Measurements from ENCODE around the gene CLDN34. TPM values are rescaled to one million over a fixed set of nuclear protein-coding genes. Genes with fewer than 3 reads are reported as not detected.

Gene CLDN34
- total and polyA plus RNA-seq, 2 experiments from 2014 or later = not detected

- TF ChIP-seq, protein P1, sequence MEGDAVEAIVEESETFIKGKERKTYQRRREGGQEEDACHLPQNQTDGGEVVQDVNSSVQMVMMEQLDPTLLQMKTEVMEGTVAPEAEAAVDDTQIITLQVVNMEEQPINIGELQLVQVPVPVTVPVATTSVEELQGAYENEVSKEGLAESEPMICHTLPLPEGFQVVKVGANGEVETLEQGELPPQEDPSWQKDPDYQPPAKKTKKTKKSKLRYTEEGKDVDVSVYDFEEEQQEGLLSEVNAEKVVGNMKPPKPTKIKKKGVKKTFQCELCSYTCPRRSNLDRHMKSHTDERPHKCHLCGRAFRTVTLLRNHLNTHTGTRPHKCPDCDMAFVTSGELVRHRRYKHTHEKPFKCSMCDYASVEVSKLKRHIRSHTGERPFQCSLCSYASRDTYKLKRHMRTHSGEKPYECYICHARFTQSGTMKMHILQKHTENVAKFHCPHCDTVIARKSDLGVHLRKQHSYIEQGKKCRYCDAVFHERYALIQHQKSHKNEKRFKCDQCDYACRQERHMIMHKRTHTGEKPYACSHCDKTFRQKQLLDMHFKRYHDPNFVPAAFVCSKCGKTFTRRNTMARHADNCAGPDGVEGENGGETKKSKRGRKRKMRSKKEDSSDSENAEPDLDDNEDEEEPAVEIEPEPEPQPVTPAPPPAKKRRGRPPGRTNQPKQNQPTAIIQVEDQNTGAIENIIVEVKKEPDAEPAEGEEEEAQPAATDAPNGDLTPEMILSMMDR (conservative IDR thresholded peaks at IDR 0.05; ENCODE audit: low read depth in 2 of 2) = no peak
- TF ChIP-seq POLR2AphosphoS5 (IDR thresholded peaks at IDR 0.05; ENCODE audit: low read depth) (no peak), STAT1 (IDR thresholded peaks at IDR 0.05; ENCODE audit: unreplicated experiment) (no peak), ZNF331 (CRISPR knock-in tag; IDR thresholded peaks at IDR 0.05; ENCODE audit: low read depth) (no peak), NANOG (IDR thresholded peaks at IDR 0.05; ENCODE audit: borderline replicate concordance) (no peak), EZH2phosphoT487 (IDR thresholded peaks at IDR 0.05; ENCODE audit: unreplicated experiment) (no peak)
- TF ChIP-seq, protein P2, sequence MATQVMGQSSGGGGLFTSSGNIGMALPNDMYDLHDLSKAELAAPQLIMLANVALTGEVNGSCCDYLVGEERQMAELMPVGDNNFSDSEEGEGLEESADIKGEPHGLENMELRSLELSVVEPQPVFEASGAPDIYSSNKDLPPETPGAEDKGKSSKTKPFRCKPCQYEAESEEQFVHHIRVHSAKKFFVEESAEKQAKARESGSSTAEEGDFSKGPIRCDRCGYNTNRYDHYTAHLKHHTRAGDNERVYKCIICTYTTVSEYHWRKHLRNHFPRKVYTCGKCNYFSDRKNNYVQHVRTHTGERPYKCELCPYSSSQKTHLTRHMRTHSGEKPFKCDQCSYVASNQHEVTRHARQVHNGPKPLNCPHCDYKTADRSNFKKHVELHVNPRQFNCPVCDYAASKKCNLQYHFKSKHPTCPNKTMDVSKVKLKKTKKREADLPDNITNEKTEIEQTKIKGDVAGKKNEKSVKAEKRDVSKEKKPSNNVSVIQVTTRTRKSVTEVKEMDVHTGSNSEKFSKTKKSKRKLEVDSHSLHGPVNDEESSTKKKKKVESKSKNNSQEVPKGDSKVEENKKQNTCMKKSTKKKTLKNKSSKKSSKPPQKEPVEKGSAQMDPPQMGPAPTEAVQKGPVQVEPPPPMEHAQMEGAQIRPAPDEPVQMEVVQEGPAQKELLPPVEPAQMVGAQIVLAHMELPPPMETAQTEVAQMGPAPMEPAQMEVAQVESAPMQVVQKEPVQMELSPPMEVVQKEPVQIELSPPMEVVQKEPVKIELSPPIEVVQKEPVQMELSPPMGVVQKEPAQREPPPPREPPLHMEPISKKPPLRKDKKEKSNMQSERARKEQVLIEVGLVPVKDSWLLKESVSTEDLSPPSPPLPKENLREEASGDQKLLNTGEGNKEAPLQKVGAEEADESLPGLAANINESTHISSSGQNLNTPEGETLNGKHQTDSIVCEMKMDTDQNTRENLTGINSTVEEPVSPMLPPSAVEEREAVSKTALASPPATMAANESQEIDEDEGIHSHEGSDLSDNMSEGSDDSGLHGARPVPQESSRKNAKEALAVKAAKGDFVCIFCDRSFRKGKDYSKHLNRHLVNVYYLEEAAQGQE (IDR thresholded peaks at IDR 0.05; ENCODE audit: unreplicated experiment) = no peak
Measured at GRCh38 chrX:10016519-10017132, 49.5 kb downstream of the CLDN34 start (continued).

DNA sequence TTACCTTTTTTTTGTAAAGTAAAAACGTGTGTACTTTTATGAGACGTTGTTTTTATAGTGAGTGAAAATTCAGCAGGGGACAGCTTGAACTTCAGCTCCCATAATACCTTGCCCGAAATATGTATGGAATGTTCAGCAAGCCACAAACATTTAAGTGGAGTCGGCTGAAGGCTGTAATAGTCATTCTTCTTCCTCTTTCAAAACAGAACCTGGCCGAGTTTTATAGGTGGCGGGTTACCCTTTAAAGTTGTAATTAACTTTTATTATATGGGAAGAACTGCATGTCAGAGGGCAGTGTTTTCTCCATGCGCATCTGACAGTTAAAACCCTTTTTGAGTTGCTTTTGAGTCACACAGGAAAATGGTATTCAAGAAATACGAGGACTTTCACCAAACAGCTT is 50.7 kb downstream of the CLDN34 start:
- no peak for ATAC-seq
- TF ChIP-seq EZH2phosphoT487 (IDR thresholded peaks at IDR 0.05; ENCODE audit: unreplicated experiment) = no peak
- TF ChIP-seq ZNF114 (CRISPR knock-in tag; IDR thresholded peaks at IDR 0.05) = no peak
- TF ChIP-seq POLR2AphosphoS5 (IDR thresholded peaks at IDR 0.05; ENCODE audit: low read depth) = no peak
- TF ChIP-seq STAT1 (IDR thresholded peaks at IDR 0.05; ENCODE audit: unreplicated experiment) = no peak
- TF ChIP-seq, protein P3, sequence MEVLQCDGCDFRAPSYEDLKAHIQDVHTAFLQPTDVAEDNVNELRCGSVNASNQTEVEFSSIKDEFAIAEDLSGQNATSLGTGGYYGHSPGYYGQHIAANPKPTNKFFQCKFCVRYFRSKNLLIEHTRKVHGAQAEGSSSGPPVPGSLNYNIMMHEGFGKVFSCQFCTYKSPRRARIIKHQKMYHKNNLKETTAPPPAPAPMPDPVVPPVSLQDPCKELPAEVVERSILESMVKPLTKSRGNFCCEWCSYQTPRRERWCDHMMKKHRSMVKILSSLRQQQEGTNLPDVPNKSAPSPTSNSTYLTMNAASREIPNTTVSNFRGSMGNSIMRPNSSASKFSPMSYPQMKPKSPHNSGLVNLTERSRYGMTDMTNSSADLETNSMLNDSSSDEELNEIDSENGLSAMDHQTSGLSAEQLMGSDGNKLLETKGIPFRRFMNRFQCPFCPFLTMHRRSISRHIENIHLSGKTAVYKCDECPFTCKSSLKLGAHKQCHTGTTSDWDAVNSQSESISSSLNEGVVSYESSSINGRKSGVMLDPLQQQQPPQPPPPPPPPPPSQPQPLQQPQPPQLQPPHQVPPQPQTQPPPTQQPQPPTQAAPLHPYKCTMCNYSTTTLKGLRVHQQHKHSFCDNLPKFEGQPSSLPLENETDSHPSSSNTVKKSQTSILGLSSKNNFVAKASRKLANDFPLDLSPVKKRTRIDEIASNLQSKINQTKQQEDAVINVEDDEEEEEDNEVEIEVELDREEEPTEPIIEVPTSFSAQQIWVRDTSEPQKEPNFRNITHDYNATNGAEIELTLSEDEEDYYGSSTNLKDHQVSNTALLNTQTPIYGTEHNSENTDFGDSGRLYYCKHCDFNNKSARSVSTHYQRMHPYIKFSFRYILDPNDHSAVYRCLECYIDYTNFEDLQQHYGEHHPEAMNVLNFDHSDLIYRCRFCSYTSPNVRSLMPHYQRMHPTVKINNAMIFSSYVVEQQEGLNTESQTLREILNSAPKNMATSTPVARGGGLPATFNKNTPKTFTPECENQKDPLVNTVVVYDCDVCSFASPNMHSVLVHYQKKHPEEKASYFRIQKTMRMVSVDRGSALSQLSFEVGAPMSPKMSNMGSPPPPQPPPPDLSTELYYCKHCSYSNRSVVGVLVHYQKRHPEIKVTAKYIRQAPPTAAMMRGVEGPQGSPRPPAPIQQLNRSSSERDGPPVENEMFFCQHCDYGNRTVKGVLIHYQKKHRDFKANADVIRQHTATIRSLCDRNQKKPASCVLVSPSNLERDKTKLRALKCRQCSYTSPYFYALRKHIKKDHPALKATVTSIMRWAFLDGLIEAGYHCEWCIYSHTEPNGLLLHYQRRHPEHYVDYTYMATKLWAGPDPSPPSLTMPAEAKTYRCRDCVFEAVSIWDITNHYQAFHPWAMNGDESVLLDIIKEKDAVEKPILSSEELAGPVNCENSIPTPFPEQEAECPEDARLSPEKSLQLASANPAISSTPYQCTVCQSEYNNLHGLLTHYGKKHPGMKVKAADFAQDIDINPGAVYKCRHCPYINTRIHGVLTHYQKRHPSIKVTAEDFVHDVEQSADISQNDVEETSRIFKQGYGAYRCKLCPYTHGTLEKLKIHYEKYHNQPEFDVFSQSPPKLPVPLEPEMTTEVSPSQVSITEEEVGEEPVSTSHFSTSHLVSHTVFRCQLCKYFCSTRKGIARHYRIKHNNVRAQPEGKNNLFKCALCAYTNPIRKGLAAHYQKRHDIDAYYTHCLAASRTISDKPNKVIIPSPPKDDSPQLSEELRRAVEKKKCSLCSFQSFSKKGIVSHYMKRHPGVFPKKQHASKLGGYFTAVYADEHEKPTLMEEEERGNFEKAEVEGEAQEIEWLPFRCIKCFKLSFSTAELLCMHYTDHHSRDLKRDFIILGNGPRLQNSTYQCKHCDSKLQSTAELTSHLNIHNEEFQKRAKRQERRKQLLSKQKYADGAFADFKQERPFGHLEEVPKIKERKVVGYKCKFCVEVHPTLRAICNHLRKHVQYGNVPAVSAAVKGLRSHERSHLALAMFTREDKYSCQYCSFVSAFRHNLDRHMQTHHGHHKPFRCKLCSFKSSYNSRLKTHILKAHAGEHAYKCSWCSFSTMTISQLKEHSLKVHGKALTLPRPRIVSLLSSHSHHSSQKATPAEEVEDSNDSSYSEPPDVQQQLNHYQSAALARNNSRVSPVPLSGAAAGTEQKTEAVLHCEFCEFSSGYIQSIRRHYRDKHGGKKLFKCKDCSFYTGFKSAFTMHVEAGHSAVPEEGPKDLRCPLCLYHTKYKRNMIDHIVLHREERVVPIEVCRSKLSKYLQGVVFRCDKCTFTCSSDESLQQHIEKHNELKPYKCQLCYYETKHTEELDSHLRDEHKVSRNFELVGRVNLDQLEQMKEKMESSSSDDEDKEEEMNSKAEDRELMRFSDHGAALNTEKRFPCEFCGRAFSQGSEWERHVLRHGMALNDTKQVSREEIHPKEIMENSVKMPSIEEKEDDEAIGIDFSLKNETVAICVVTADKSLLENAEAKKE (CRISPR knock-in tag; IDR thresholded peaks at IDR 0.05) = no peak
- TF ChIP-seq NANOG (IDR thresholded peaks at IDR 0.05; ENCODE audit: borderline replicate concordance) = no peak
- TF ChIP-seq JUNB (IDR thresholded peaks at IDR 0.05; ENCODE audit: unreplicated experiment) = no peak
- TF ChIP-seq EZH2 (IDR thresholded peaks at IDR 0.05; ENCODE audit: low read depth, unreplicated experiment) = no peak

More for the DNA sequence above, 50.7 kb downstream of the CLDN34 start:
- H3K27me3 ChIP-seq (ENCODE audit: insufficient read depth) = no peaks in the 10 kb centered on the region
- peaks cover 13% of the 10 kb centered on the region for H3K4me1 ChIP-seq (ENCODE audit: insufficient read depth)
- peaks cover 61% of the 10 kb centered on the region for H3K79me2 ChIP-seq (replicated peaks; ENCODE audit: insufficient read depth)
- no peaks in the 10 kb centered on the region for H3K9me2 ChIP-seq (ENCODE audit: insufficient read depth)
- H3K27me3 Mint-ChIP-seq (ENCODE audit: insufficient read depth, low read depth, poor library complexity) = peaks cover 4% of the 10 kb centered on the region
- H3K4me3 ChIP-seq = peak overlapping the region; percentile 63; the same call in 1 of the 2 replicates
- no peaks in the 10 kb centered on the region for H3K36me3 ChIP-seq (ENCODE audit: insufficient read depth)
- H3K4me1 Mint-ChIP-seq = peaks cover 37% of the 10 kb centered on the region
- H4K20me1 ChIP-seq (replicated peaks; ENCODE audit: insufficient read depth) = no peaks in the 10 kb centered on the region; the same call in 1 of the 2 replicates
- H3K4me3 Mint-ChIP-seq = peak overlapping the region; percentile 46; the same call in 1 of the 3 replicates
- H3K36me3 Mint-ChIP-seq (ENCODE audit: low read depth) = peaks cover 17% of the 10 kb centered on the region
- H3K9me3 Mint-ChIP-seq = peaks cover 7% of the 10 kb centered on the region; the same call in 2 of the 3 replicates
- 0 out of 2 replicates have a peak overlapping the region, but pooled peaks have one; percentile 69 for H3K27ac Mint-ChIP-seq
- no peak overlapping the region for H2AFZ ChIP-seq
- H3K4me2 ChIP-seq = peak overlapping the region; percentile 80
- H3F3A ChIP-seq (replicated peaks; ENCODE audit: low read depth) = no peaks in the 10 kb centered on the region
- peak; percentile 40 for DNase-seq (ENCODE audit: low spot score)
- H3K27ac ChIP-seq (ENCODE audit: low read depth) = peak overlapping the region; percentile 13; the same call in 1 of the 2 replicates
